H9 (cell line): Measurements from ENCODE around the gene NMRK1. TPM values are rescaled to one million over a fixed set of nuclear protein-coding genes. Genes with fewer than 3 reads are reported as not detected.

Experiments used
- DNase-seq: peaks from one replicate; pipeline ENCODE4 v3.0.0-alpha.2; 2017
- H2AFZ ChIP-seq: one replicate; pipeline ENCODE4 v1.6.1; 2013; ENCODE audit warnings: mild to moderate bottlenecking, low read length, control low read depth, moderate library complexity
- H2AK5ac ChIP-seq: 2 replicates; pipeline ENCODE4 v1.6.1; 2013; ENCODE audit warnings: low read length, control low read depth, mixed read lengths; ENCODE audit not compliant: insufficient read length
- H2BK120ac ChIP-seq: one replicate; pipeline ENCODE4 v1.6.1; 2013; ENCODE audit warnings: low read depth, mild to moderate bottlenecking, low read length, control low read depth, inconsistent platforms; ENCODE audit not compliant: poor library complexity, severe bottlenecking
- H2BK12ac ChIP-seq: 2 replicates; pipeline ENCODE4 v1.6.1; 2013; ENCODE audit warnings: low read length, control low read depth, mixed read lengths, low read depth; ENCODE audit not compliant: insufficient read length
- H2BK15ac ChIP-seq: 2 replicates; pipeline ENCODE4 v1.6.1; 2013; ENCODE audit warnings: low read depth, low read length, control low read depth
- H2BK20ac ChIP-seq: one replicate; pipeline ENCODE4 v1.6.1; 2013; ENCODE audit warnings: low read depth, mild to moderate bottlenecking, low read length, control low read depth, inconsistent platforms; ENCODE audit not compliant: poor library complexity, severe bottlenecking
- H2BK5ac ChIP-seq: 2 replicates; pipeline ENCODE4 v1.6.1; 2013; ENCODE audit warnings: low read length, control low read depth, mixed read lengths; ENCODE audit not compliant: insufficient read length
- H3K14ac ChIP-seq: 2 replicates; pipeline ENCODE4 v1.6.1; 2013; ENCODE audit warnings: low read length, control low read depth; ENCODE audit not compliant: insufficient read depth
- H3K18ac ChIP-seq: 2 replicates; pipeline ENCODE4 v1.6.1; 2013; ENCODE audit warnings: low read depth, mild to moderate bottlenecking, mixed read lengths, low read length, control low read depth; ENCODE audit not compliant: insufficient read length
- H3K23ac ChIP-seq: 2 replicates; pipeline ENCODE4 v1.6.1; 2013; ENCODE audit warnings: low read length, control low read depth, mixed read lengths, low read depth; ENCODE audit not compliant: insufficient read length
- H3K23me2 ChIP-seq: 2 replicates; pipeline ENCODE4 v1.6.1; 2013; ENCODE audit warnings: low read depth, mild to moderate bottlenecking, mixed read lengths, low read length, control low read depth; ENCODE audit not compliant: insufficient read length, poor library complexity, severe bottlenecking
- H3K27ac ChIP-seq: 2 replicates; pipeline ENCODE4 v1.5.1; 2013; ENCODE audit warnings: low read length, control low read depth, mixed read lengths, low read depth; ENCODE audit not compliant: insufficient read length
- H3K27me3 ChIP-seq: 2 replicates; pipeline ENCODE4 v1.6.1; 2013; ENCODE audit warnings: low read length, control low read depth, inconsistent platforms; ENCODE audit not compliant: insufficient read depth
- H3K4ac ChIP-seq: 2 replicates; pipeline ENCODE4 v1.6.1; 2013; ENCODE audit warnings: low read depth, mild to moderate bottlenecking, control low read depth, inconsistent platforms, low read length, moderate library complexity
- H3K4me1 ChIP-seq: 2 replicates; pipeline ENCODE4 v1.6.1; 2013; ENCODE audit warnings: low read length, control low read depth, inconsistent platforms; ENCODE audit not compliant: insufficient read depth
- H3K4me2 ChIP-seq: 2 replicates; pipeline ENCODE4 v1.6.1; 2013; ENCODE audit warnings: low read length, control low read depth, mixed read lengths; ENCODE audit not compliant: insufficient read length, insufficient read depth
- H3K56ac ChIP-seq: 2 replicates; pipeline ENCODE4 v1.6.1; 2013; ENCODE audit warnings: low read depth, mild to moderate bottlenecking, mixed read lengths, low read length, control low read depth; ENCODE audit not compliant: insufficient read length
- H3K79me1 ChIP-seq: 2 replicates; pipeline ENCODE4 v1.6.1; 2013; ENCODE audit warnings: low read depth, mild to moderate bottlenecking, moderate library complexity, low read length, control low read depth, inconsistent platforms; ENCODE audit not compliant: insufficient read depth, poor library complexity, severe bottlenecking
- H3K79me2 ChIP-seq: 2 replicates; pipeline ENCODE4 v1.6.1; 2013; ENCODE audit warnings: low read length, control low read depth, inconsistent platforms; ENCODE audit not compliant: insufficient read depth
- H3K9ac ChIP-seq: 2 replicates; pipeline ENCODE4 v1.6.1; 2013; ENCODE audit warnings: low read length, control low read depth, mixed read lengths; ENCODE audit not compliant: insufficient read length; ENCODE audit errors: extremely low read depth
- H3K9me3 ChIP-seq: one replicate; pipeline ENCODE4 v1.6.1; 2013; ENCODE audit warnings: low read depth, low read length, inconsistent platforms; ENCODE audit not compliant: control insufficient read depth
- H3T11ph ChIP-seq: one replicate; pipeline ENCODE4 v1.6.1; 2013; ENCODE audit warnings: mild to moderate bottlenecking, low read length, control low read depth, inconsistent platforms
- H4K20me1 ChIP-seq: one replicate; pipeline ENCODE4 v1.6.1; 2013; ENCODE audit not compliant: control insufficient read depth, insufficient read length, insufficient read depth
- H4K5ac ChIP-seq: 2 replicates; pipeline ENCODE4 v1.6.1; 2013; ENCODE audit warnings: low read depth, mild to moderate bottlenecking, mixed read lengths, low read length, control low read depth; ENCODE audit not compliant: insufficient read length
- H4K8ac ChIP-seq: replicated peaks from 2 replicates; pipeline ENCODE4 v1.6.1; 2013; ENCODE audit warnings: low read length, control low read depth, mixed read lengths, low read depth; ENCODE audit not compliant: insufficient read length
- H4K91ac ChIP-seq: 2 replicates; pipeline ENCODE4 v1.6.1; 2013; ENCODE audit warnings: low read depth, mild to moderate bottlenecking, moderate library complexity, mixed read lengths, low read length, control low read depth; ENCODE audit not compliant: insufficient read length
- H3K27ac Mint-ChIP-seq, 3 experiments: 2 replicates in 2 of 3; 3 replicates in 1 of 3; pipeline ENCODE4 v1.8.0; 2020 to 2021; ENCODE audit warnings: mixed read lengths in 3 of 3, mild to moderate bottlenecking in 1 of 3, moderate library complexity in 1 of 3
- H3K27me3 Mint-ChIP-seq: 2 replicates; pipeline ENCODE4 v1.8.0; 2021; ENCODE audit warnings: low read depth, mild to moderate bottlenecking, moderate library complexity, mixed read lengths
- H3K36me3 Mint-ChIP-seq, 3 experiments: 2 replicates in 2 of 3; 3 replicates in 1 of 3; pipeline ENCODE4 v1.8.0; 2020 to 2021; ENCODE audit warnings: low read depth in 3 of 3, mixed read lengths in 3 of 3; ENCODE audit not compliant: insufficient read depth in 1 of 3
- H3K4me1 Mint-ChIP-seq, 2 experiments: 2 replicates each; pipeline ENCODE4 v1.8.0; 2020; ENCODE audit warnings: mixed read lengths in 2 of 2
- H3K4me3 Mint-ChIP-seq, 2 experiments: 2 replicates in 1 of 2; 3 replicates in 1 of 2; pipeline ENCODE4 v1.8.0; 2020 to 2021; ENCODE audit warnings: mild to moderate bottlenecking in 2 of 2, mixed read lengths in 2 of 2, moderate library complexity in 1 of 2
- H3K9me3 Mint-ChIP-seq, 2 experiments: 2 replicates in 1 of 2; 3 replicates in 1 of 2; pipeline ENCODE4 v1.8.0; 2020; ENCODE audit warnings: mild to moderate bottlenecking in 2 of 2, mixed read lengths in 2 of 2, moderate library complexity in 1 of 2
- CTCF ChIP-seq: fragments of 200-600 bp; sonication (generic); conservative IDR thresholded peaks from 3 replicates; pipeline ENCODE4 v1.8.0; 2021; ENCODE audit warnings: antibody characterized with exemption, mild to moderate bottlenecking
- WGBS: extraction: QIAGEN DNeasy Blood & Tissue Kit; methylation state at CpG from one replicate; pipeline ENCODE4 v1.1.7; 2013; ENCODE audit warnings: missing lambda C conversion rate, low lambda C conversion rate, mixed read lengths; ENCODE audit not compliant: insufficient read length; ENCODE audit errors: extremely low coverage; 5-methylcytosine and 5-hydroxymethylcytosine counted together
- total RNA-seq: library from RNA; stranded (reverse); gene quantifications from 2 replicates; pipeline ENCODE4 v1.2.1, GENCODE V29; 2021

NMRK1 gene
- total RNA-seq, 1 experiment from 2014 or later = 3.0 TPM

- Histone ChIP-seq H3K56ac (no peak overlapping the region), H4K5ac (no peak overlapping the region), H2AK5ac (no peak overlapping the region), H3K4ac (no peak overlapping the region), H3K4me1 (peaks cover 2% of the 10 kb centered on the region; the same call in 1 of the 2 replicates), H3T11ph (no peak overlapping the region), H2BK120ac (no peak overlapping the region), H2BK15ac (no peak overlapping the region), H3K23ac (no peak overlapping the region), H2BK20ac (no peak overlapping the region), H3K27ac (no peak overlapping the region), H2BK5ac (no peak overlapping the region), H3K23me2 (peaks cover 8% of the 10 kb centered on the region), H3K4me2 (no peak overlapping the region), H4K91ac (no peak overlapping the region), H3K79me2 (no peaks in the 10 kb centered on the region; the same call in 1 of the 2 replicates), H3K27me3 (no peaks in the 10 kb centered on the region), H3K14ac (no peak overlapping the region), H4K20me1 (no peaks in the 10 kb centered on the region), H2AFZ (no peak overlapping the region), H2BK12ac (no peak overlapping the region), H4K8ac (no peak overlapping the region), H3K9me3 (no peaks in the 10 kb centered on the region), H3K79me1 (no peaks in the 10 kb centered on the region), H3K9ac (no peak overlapping the region), H3K18ac (no peak overlapping the region)
- H3K4me3 Mint-ChIP-seq = peak overlapping the region in 1 of 2 experiments; percentile 20; a peak in 1 of 5 replicates
- WGBS = no CpG with 5 or more reads among the region's 4 CpGs
- no peak for DNase-seq
- TF ChIP-seq CTCF = no peak
- H3K27me3 Mint-ChIP-seq = no peaks in the 10 kb centered on the region; the same call in 1 of the 2 replicates
- H3K36me3 Mint-ChIP-seq = no peaks in the 10 kb centered on the region
- H3K27ac Mint-ChIP-seq = no peak overlapping the region
- peaks cover 36 to 43% of the 10 kb centered on the region in 2 experiments for H3K4me1 Mint-ChIP-seq
- no peaks in the 10 kb centered on the region; a peak in 1 of 5 replicates for H3K9me3 Mint-ChIP-seq
These were observed 2.6 kb upstream of the NMRK1 start for GRCh38 chr9:75090579-75090978.
